ENCODE data around the gene FAM114A1. TPM values are rescaled to one million over a fixed set of nuclear protein-coding genes. Genes with fewer than 3 reads are reported as not detected.

The FAM114A1 gene
- total RNA-seq, 4 donors from 2014 or later, result 59.8 to 132 (median 103) TPM

DNA sequence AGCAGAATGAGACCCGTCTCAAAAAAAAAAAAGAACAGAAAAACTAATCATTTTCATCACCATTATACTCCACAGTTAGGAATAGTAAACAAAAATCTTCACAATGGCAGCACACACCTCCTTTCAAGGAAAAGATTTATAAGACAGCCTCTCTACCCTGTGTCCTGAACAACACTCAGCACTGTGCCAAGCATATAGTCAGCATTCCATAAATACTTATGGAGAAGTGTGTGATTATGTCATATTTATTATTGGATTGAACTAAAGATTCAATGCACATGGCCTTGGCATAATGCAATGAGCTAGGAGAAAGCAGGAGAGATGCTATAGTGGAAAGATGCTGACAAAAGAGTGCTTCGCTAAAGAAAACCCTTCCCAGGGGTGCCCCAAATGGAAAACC, 52.6 kb downstream of the FAM114A1 start:
- TF ChIP-seq, protein P1, sequence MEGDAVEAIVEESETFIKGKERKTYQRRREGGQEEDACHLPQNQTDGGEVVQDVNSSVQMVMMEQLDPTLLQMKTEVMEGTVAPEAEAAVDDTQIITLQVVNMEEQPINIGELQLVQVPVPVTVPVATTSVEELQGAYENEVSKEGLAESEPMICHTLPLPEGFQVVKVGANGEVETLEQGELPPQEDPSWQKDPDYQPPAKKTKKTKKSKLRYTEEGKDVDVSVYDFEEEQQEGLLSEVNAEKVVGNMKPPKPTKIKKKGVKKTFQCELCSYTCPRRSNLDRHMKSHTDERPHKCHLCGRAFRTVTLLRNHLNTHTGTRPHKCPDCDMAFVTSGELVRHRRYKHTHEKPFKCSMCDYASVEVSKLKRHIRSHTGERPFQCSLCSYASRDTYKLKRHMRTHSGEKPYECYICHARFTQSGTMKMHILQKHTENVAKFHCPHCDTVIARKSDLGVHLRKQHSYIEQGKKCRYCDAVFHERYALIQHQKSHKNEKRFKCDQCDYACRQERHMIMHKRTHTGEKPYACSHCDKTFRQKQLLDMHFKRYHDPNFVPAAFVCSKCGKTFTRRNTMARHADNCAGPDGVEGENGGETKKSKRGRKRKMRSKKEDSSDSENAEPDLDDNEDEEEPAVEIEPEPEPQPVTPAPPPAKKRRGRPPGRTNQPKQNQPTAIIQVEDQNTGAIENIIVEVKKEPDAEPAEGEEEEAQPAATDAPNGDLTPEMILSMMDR (IDR thresholded peaks at IDR 0.05), result no peak
- no peak for ATAC-seq (ENCODE audit: low FRiP score)
- no peak for DNase-seq (ENCODE audit: low spot score)

DNA sequence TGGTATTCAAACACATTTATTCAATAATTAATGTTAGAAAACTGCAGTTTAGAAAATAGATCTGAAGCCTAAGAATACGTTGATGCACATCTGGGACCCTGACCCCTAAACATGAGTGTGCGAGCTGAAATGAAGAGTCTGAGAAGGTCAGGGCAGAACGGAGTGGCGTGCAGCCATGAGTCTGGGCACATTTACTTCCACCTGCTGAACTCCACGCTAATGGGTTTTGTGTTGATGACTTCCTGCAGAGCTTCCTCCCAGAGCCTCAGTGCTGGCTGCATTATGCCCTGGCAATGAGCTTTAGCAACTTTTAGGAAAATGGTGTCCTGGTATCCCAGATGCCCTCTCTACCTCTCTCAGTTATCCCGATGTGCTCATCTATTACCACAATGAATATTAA, 53.1 kb downstream of the FAM114A1 start:
- no peak for DNase-seq (ENCODE audit: low spot score)
- TF ChIP-seq, protein P1 (IDR thresholded peaks at IDR 0.05), result no peak
- no peak for ATAC-seq (ENCODE audit: low FRiP score)

DNA sequence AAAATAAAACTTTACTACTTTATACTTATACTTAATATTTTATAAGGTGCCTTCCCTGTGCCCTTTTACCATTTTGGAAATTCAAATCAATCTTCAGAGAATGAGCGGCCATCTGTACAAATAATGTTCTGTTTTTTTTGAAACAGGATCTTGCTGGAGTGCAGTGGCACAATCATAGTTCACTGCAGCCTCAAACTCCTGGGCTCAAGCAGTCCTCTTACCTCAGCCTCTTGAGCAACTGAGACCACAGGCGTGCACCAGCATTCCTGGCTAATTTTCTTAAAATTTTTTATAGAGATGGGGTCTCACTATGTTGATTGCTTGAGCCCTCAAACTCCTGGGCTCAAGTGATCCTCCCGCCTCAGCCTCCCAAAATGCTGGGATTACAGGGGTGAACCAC, 53.5 kb downstream of the FAM114A1 start:
- TF ChIP-seq, protein P1 (IDR thresholded peaks at IDR 0.05), result no peak
- ATAC-seq (ENCODE audit: low FRiP score), result no peak
- no peak for DNase-seq (ENCODE audit: low spot score)

DNA sequence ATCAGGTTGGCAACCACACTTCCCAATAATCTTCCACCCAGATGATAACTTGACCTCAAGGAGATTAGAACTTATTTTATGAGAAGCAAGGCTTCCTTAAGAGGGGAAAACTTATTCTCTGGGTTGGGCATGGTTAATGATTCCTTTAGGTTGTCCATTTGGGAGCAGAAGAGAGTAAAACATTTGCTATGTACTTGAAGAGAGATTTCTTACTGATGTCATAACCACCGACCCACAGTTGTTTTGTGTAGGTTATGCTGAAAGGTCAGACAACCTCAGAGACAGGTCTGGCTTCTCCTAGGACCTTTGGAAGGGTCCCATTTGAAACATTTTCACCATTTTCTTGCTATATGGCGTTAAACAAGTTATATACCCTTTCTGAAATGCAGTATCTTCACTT, 56.1 kb downstream of the FAM114A1 start:
- DNase-seq (ENCODE audit: low spot score), result no peak
- no peak for ATAC-seq (ENCODE audit: low FRiP score)
- TF ChIP-seq, protein P1 (IDR thresholded peaks at IDR 0.05), result no peak

DNA sequence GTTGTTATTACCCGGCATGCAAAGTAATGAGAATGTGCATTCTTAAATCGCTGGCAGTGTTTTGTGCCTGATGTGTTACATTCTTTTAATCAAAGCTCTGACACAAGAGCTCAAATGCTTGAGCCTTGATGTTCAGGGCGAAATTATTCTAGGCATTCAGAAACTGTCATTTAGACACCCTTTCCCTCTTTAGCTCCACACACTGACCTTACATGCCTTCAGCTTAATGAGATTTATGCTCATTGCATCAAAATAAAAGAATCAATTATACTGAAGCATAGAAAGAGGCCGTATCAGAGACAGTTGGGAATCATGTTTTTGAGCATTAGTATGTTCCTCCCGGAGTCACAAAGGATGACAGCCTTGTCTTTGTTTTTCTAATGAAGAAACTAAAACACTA, 56.7 kb downstream of the FAM114A1 start:
- ATAC-seq (ENCODE audit: low FRiP score), result no peak
- no peak for DNase-seq (ENCODE audit: low spot score)
- TF ChIP-seq, protein P1 (IDR thresholded peaks at IDR 0.05), result no peak

DNA sequence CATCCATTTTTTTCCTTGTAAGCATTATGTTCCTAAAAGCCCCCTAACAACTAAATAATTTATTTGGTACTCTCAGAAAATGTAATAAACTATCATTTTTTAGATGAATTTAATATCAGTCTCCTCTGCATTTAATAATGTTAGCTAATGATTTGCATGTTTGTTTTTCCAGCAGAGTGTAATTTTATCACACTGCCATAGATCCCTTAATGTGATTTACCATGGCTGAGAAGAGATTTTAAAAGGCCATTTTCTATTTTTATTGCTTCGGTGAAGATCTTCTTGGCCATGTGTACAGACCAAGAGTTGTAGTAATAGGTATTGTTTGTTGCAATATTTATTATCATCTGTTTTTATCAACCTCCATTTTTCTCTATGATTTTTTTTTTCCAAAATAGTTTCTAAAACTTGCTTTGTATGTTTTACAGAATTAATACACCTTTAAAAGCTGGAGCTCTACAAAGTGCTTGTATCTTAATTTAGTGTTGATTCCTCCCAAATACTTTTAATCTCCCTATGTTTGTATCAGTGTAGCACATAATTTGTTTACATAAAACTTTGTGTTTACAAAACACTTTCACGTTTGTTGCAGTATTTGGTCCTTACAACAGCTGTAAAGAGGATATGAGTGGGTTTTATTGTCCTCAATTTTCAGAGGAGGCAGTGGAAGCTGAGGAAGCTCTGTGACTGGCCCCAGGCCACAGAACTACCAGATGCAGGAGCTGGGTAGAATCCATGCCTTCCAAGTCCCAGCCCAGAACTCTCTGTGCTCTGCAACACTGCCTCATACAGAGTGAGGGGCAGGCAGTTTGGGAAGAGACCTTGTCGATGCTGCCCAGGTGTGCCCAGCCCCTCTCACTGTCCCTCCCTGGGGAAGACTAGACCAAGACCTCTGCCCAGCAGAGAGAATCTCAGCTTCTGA, 58.1 kb downstream of the FAM114A1 start:
- no peak for ATAC-seq (ENCODE audit: low FRiP score)

More for the DNA sequence above, 58.1 kb downstream of the FAM114A1 start:
- DNase-seq (ENCODE audit: low spot score), result no peak
- TF ChIP-seq, protein P1 (IDR thresholded peaks at IDR 0.05), result no peak
